Neural cell (in vitro differentiated cells): ENCODE measurements around the gene POLR1B.

ENCODE experiments used
- CTCF ChIP-seq: fragments of 450-650 bp; IDR thresholded peaks from 2 replicates; pipeline ENCODE4 v1.5.1; 2014; ENCODE audit warnings: antibody characterized with exemption, mild to moderate bottlenecking, moderate library complexity; ENCODE audit not compliant: poor library complexity, severe bottlenecking
- POLR2AphosphoS5 ChIP-seq: IDR thresholded peaks from 2 replicates; pipeline ENCODE4 v1.6.1; 2012

DNA sequence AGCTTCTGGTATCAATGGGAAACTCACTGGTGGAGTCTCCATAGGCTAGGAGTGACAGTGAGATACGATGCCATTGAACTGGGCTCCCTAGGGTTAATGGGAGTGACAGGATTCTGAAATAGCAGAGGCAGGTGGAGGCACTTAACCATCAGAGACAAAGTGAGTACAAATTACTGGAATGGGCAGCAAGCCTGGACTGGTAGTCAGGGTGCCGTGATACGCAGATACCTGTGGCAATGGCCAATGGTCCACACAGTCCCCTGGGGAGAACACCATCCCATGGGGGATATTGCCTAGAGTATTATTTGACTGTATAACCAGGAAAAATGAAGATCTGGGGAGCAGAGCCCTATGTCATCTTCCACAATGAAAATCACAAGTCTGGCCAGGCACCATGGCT is 59.5 kb downstream of the POLR1B start:
- TF ChIP-seq CTCF (no peak), POLR2AphosphoS5 (no peak)
